GM13976 (cell line): ENCODE measurements around the gene DCP1A.
"Not testable (repeated sequence)": the region's sequence is repeated elsewhere in the genome, so short reads cannot be mapped to it uniquely, and the experiment has no call there.

Experiments
- DNase-seq: peaks from one replicate; pipeline ENCODE4 v3.0.0; 2012; ENCODE audit warnings: low spot score
- in situ Hi-C: fragments of 300-500 bp; cut with MboI; formaldehyde crosslinking; loops from one replicate; pipeline ENCODE4 v1.12.0; 2022; ENCODE audit warnings: low sequenced_read_pairs, mixed read lengths, inconsistent platforms; ENCODE audit not compliant: unreplicated experiment
- TF ChIP-seq, protein P1 (sequence below): IDR thresholded peaks from 2 replicates; pipeline ENCODE4 v1.5.1; 2012; ENCODE audit warnings: borderline replicate concordance, mild to moderate bottlenecking; ENCODE audit not compliant: insufficient read depth; ENCODE audit errors: extremely low read depth, missing control alignments, control extremely low read depth

The DCP1A gene

DNA sequence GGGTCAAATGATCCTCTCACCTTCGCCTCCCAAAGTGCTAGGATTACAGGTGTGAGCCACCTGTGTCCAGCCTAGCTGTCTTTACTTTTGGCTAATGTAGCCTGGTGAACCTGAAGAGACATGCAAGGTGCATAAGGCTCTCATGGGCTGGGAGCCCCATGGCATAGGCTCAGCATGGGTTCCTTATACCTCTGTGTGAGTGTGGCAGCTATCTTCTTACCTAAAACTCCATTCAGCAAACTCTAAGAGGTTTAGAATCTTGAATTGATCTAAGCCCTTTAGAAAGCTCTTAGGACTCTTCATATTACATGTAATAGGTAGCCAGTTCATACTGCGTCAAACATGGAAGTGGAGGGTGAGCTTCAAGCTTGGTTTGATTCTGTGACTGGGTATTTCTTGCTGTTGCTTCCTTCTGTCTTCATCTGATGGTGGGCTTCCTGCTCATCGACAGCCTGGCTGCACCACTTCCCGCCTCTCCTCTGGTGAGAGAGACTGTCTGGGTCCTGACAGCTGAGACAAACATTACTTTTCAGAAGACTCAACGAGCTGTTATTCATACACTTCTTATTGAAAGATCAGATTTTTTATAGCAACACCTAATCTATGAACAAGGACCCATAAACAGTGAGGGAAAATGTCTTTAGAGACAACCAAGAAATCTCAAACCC is 72.3 kb downstream of the DCP1A start:
- in situ Hi-C loops, result no loop called here
- TF ChIP-seq, protein P1, sequence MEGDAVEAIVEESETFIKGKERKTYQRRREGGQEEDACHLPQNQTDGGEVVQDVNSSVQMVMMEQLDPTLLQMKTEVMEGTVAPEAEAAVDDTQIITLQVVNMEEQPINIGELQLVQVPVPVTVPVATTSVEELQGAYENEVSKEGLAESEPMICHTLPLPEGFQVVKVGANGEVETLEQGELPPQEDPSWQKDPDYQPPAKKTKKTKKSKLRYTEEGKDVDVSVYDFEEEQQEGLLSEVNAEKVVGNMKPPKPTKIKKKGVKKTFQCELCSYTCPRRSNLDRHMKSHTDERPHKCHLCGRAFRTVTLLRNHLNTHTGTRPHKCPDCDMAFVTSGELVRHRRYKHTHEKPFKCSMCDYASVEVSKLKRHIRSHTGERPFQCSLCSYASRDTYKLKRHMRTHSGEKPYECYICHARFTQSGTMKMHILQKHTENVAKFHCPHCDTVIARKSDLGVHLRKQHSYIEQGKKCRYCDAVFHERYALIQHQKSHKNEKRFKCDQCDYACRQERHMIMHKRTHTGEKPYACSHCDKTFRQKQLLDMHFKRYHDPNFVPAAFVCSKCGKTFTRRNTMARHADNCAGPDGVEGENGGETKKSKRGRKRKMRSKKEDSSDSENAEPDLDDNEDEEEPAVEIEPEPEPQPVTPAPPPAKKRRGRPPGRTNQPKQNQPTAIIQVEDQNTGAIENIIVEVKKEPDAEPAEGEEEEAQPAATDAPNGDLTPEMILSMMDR, result no peak
- no peak for DNase-seq

DNA sequence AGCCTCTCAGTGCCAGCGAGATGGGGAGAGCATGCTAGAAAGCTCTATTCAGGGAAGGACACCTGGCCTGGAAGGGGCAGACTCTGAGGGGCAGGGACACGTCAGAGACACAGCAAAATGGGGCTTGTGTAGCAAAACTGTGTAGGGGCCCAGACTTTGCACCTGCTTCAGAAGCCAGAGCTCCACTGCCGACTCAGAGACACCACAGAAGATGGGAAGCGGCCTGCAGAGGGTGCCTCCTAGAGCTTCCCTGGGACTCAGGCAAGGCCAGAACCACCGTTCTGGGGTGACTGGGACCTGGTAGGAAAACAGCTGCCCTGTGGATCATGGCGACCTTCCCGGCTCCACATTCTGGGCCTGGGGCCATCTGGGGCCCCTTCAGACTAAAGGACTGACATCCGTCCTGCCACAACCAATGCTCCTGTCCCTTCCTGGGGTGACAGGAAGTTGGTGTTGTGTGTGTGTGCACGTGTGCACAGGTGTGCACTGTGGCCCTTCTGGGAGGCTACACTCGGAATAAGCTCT is 74.1 kb downstream of the DCP1A start:
- in situ Hi-C loops, result no loop called here
- no peak for DNase-seq

DNA sequence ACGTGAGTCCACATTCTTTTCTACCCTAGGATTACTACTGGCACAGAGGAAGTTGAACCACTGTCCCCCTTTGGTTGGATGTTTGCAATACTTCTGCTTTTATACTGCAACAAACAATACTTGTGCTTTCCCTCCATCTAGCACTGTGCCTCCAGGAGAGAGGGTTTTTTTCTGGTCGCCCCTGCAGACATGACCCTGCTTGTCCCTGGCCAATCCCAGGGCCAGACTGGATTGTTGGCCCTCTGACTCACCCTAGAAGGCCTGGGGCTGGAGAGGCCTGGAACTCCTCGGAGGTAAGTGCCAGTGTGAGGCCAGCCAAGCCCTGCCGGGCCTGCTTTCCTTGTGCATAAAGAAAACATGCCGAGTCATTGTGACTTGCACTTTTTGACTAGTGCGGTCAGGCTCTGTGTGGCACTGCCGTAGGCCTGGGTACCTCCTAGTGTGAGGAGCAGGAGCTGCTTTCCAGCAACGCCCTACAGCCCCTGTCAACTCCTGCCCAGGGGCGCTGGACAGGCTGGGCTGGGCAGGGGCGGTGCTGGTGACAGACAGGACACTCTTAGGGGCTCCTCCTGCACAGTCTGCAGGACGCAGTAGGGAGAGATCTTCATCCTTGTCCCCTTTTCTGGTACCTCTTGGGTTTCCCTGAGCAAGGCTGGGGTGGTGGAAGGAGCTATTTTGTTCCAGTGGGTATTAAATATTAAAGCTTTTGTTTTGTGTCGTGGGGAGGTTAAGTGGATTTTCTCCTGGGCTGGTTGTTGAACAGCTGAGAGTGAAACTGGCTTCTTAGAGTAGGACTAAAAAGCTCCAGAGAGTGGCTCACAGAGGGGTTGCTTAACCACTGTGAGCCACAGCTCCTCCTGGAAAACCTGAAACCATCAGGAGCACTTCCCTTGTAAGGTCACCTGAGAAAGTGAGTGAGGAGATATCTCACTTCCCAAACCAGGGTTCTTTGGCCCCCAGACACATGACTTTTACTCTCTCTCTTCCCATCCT is 77.2 kb downstream of the DCP1A start:
- TF ChIP-seq, protein P1, result no peak
- DNase-seq, result no peak
- in situ Hi-C loops, result no loop called here

More for the DNA sequence above, 74.1 kb downstream of the DCP1A start:
- TF ChIP-seq, protein P1, result no peak

DNA sequence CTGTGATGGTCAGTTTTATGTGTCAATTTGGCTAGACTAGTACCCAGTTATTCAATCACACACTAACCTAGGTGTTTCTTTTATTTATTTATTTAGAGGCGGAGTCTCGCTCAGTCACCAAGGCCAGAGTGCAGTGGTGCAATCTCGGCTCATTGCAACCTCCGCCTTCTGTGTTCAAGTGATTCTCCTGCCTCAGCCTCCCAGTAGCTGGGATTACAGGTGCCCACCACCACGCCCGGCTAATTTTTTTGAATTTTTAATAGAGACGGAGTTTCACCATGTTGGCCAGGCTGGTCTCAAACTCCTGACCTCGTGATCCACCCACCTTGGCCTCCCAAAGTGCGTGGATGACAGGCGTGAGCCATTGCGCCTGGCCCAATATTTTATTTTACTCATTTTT is 78.2 kb downstream of the DCP1A start:
- in situ Hi-C loops, DNase-seq: not testable (repeated sequence)

DNA sequence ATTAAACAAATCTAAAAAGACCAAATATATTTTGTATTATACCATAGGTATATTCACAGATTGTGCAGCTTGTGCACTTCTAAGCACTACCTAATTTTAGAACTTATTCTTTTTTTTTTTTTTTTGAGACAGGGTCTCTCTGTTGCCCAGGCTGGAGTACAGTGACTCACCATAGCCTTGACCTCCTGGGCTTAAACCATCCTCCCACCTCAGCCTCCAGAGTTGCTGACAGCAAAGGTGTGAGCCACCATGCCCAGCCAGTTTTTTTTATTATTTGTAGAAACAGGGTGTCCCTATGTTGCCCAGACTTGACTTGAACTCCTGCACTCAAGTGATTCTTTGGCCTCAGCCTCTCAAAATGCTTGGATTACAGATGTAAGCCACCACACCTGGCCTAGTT is 79.6 kb downstream of the DCP1A start:
- TF ChIP-seq, protein P1, result no peak
- DNase-seq, result no peak
- in situ Hi-C loops, result no loop called here

DNA sequence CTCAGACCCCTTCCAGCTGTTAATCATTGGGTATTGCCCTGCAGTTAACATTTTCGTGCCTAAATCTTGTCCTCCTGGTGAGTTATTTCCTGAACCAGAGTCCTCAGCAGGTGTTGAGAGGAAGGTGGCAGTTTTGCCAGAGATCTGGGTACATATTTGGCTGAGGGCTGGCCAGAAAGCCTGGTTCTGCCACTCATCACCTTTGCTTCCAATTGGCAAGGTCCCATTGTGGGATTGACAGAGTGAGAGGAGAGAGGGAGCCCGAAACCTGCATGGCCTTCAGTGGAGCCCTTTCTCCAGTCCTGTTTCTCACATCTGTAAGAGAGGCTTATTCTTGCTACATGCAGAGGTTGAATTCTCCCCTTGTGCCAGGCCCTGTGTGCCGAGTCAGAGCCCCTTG is 82.6 kb downstream of the DCP1A start:
- DNase-seq, result no peak
- TF ChIP-seq, protein P1, result no peak
- in situ Hi-C loops, result no loop called here
